ENCODE results near the gene FAM20A.
"Not testable (repeated sequence)": the region's sequence is repeated elsewhere in the genome, so short reads cannot be mapped to it uniquely, and the experiment has no call there.

The FAM20A gene

GRCh38 chr17:68533887-68534694, 67.1 kb downstream of the FAM20A start:
- FAIRE-seq (no peak), DNase-seq (ENCODE audit: insufficient read length, low spot score) (no peak)

GRCh38 chr17:68532826-68533225, 68.3 kb downstream of the FAM20A start:
- DNase-seq (ENCODE audit: insufficient read length, low spot score), result no peak
- no peak for FAIRE-seq

GRCh38 chr17:68531252-68531651, 69.9 kb downstream of the FAM20A start:
- DNase-seq (ENCODE audit: insufficient read length, low spot score), result no peak
- no peak for FAIRE-seq

- FAIRE-seq (no peak), DNase-seq (ENCODE audit: insufficient read length, low spot score) (no peak)
Measured at GRCh38 chr17:68527314-68527713, 73.9 kb downstream of the FAM20A start.

- DNase-seq (ENCODE audit: insufficient read length, low spot score) (no peak), FAIRE-seq (no peak)
Measured at GRCh38 chr17:68526548-68526947, 74.6 kb downstream of the FAM20A start.

GRCh38 chr17:68522266-68522665, 78.9 kb downstream of the FAM20A start:
- FAIRE-seq, result no peak

GRCh38 chr17:68519911-68520310, 81.3 kb downstream of the FAM20A start:
- DNase-seq (ENCODE audit: insufficient read length, low spot score) (no peak), FAIRE-seq (peak; percentile 44)

More at GRCh38 chr17:68522266-68522665, 78.9 kb downstream of the FAM20A start:
- DNase-seq (ENCODE audit: insufficient read length, low spot score), result no peak

GRCh38 chr17:68519051-68519450, 82.1 kb downstream of the FAM20A start:
- not testable (repeated sequence) for FAIRE-seq

GRCh38 chr17:68518063-68518815, 82.9 kb downstream of the FAM20A start:
- FAIRE-seq, result no peak
- no peak for DNase-seq (ENCODE audit: insufficient read length, low spot score)

More at GRCh38 chr17:68519051-68519450, 82.1 kb downstream of the FAM20A start:
- not testable (repeated sequence) for DNase-seq (ENCODE audit: insufficient read length, low spot score)

- DNase-seq (ENCODE audit: insufficient read length, low spot score); FAIRE-seq: not testable (repeated sequence)
Measured at GRCh38 chr17:68517605-68518004, 83.6 kb downstream of the FAM20A start.

- FAIRE-seq (no peak), DNase-seq (ENCODE audit: insufficient read length, low spot score) (no peak)
Measured at GRCh38 chr17:68516732-68517131, 84.4 kb downstream of the FAM20A start.

- no peak for FAIRE-seq
Measured at GRCh38 chr17:68514831-68515635, 86.1 kb downstream of the FAM20A start.

GRCh38 chr17:68513932-68514331, 87.2 kb downstream of the FAM20A start:
- DNase-seq (ENCODE audit: insufficient read length, low spot score), result no peak
- no peak for FAIRE-seq

More at GRCh38 chr17:68514831-68515635, 86.1 kb downstream of the FAM20A start:
- DNase-seq (ENCODE audit: insufficient read length, low spot score), result no peak

GRCh38 chr17:68512960-68513474, 88.2 kb downstream of the FAM20A start:
- FAIRE-seq (peak; percentile 54), DNase-seq (ENCODE audit: insufficient read length, low spot score) (peak; percentile 34)

GRCh38 chr17:68512247-68512959, 88.8 kb downstream of the FAM20A start, which contains the start of gene PRKAR1A:
PRKAR1A (plus strand) TSS chr17:68512430; CDS start chr17:68515400, 2,970 bp downstream.
- peak; percentile 91 for FAIRE-seq
- DNase-seq (ENCODE audit: insufficient read length, low spot score), result peak; percentile 99

- DNase-seq (ENCODE audit: insufficient read length, low spot score) (peak; percentile 91), FAIRE-seq (peak; percentile 51)
Measured at GRCh38 chr17:68511671-68512246, 89.4 kb downstream of the FAM20A start.

- FAIRE-seq, result no peak
- no peak for DNase-seq (ENCODE audit: insufficient read length, low spot score)
Measured at GRCh38 chr17:68511254-68511670, 89.9 kb downstream of the FAM20A start.

- FAIRE-seq (no peak), DNase-seq (ENCODE audit: insufficient read length, low spot score) (no peak)
Measured at GRCh38 chr17:68509141-68510057, 91.8 kb downstream of the FAM20A start.

Measured in HTR-8/SVneo (cell line).